ENCODE results near the gene KANK4. TPM values are rescaled to one million over a fixed set of nuclear protein-coding genes. Genes with fewer than 3 reads are reported as not detected.

The KANK4 gene
- total RNA-seq, 1 experiment from 2014 or later, result 21.5 TPM

- H3K4me3 Mint-ChIP-seq (ENCODE audit: unreplicated experiment), result peak overlapping the region; percentile 34
- H3K4me1 ChIP-seq, result peaks cover 25% of the 10 kb centered on the region
These were observed 80.7 kb downstream of the KANK4 start for GRCh38 chr1:62238507-62238906.

GRCh38 chr1:62237950-62238374, 81.3 kb downstream of the KANK4 start:
- peaks cover 30% of the 10 kb centered on the region for H3K4me1 ChIP-seq
- peak overlapping the region; percentile 34 for H3K4me3 Mint-ChIP-seq (ENCODE audit: unreplicated experiment)
- peak overlapping the region; percentile 88 for H3K27ac Mint-ChIP-seq (ENCODE audit: unreplicated experiment)
- peak; percentile 75 to 87 for DNase-seq
- no peaks in the 10 kb centered on the region for H3K27me3 Mint-ChIP-seq (ENCODE audit: insufficient read depth, unreplicated experiment)
- no peaks in the 10 kb centered on the region for H3K9me3 ChIP-seq
- intact Hi-C loops (cut with micrococcal nuclease; ENCODE audit: unreplicated experiment), result loop anchor here (1.0 to 5.0 kb wide), 4 partner anchors 41 to 169 kb away; no protein-coding TSS in a partner anchor
- peaks cover 36% of the 10 kb centered on the region for H3K36me3 Mint-ChIP-seq (ENCODE audit: insufficient read depth, unreplicated experiment)
- no peaks in the 10 kb centered on the region for H3K36me3 ChIP-seq (ENCODE audit: control insufficient read depth, insufficient read depth, low read length)
- H3K9me3 Mint-ChIP-seq (ENCODE audit: unreplicated experiment), result no peaks in the 10 kb centered on the region
- ChIA-PET POLR2A (no interaction called here), CTCF (no interaction called here)
- H3K27me3 ChIP-seq (replicated peaks; ENCODE audit: control insufficient read depth, insufficient read depth, low read length), result no peaks in the 10 kb centered on the region
- BruUV-seq (replicated peaks), result no TSS peak
- no peak for TF ChIP-seq CTCF (IDR thresholded peaks at IDR 0.05; ENCODE audit: insufficient read depth in 1 of 2, low read depth in 1 of 2, low read length in 1 of 2, severe bottlenecking in 1 of 2, unreplicated experiment in 1 of 2)
- H3K4me1 Mint-ChIP-seq (ENCODE audit: low read depth, unreplicated experiment), result peaks cover 39% of the 10 kb centered on the region
- no peak overlapping the region for H3K4me3 ChIP-seq (ENCODE audit: low read depth, low read length)

More at GRCh38 chr1:62238507-62238906, 80.7 kb downstream of the KANK4 start:
- DNase-seq, result no peak
- Histone ChIP-seq H3K36me3 (ENCODE audit: control insufficient read depth, insufficient read depth, low read length) (no peaks in the 10 kb centered on the region), H3K9me3 (no peaks in the 10 kb centered on the region), H3K4me3 (ENCODE audit: low read depth, low read length) (no peak overlapping the region), H3K27me3 (replicated peaks; ENCODE audit: control insufficient read depth, insufficient read depth, low read length) (no peaks in the 10 kb centered on the region)
- Mint-ChIP-seq H3K27me3 (ENCODE audit: insufficient read depth, unreplicated experiment) (no peaks in the 10 kb centered on the region), H3K36me3 (ENCODE audit: insufficient read depth, unreplicated experiment) (peaks cover 36% of the 10 kb centered on the region), H3K9me3 (ENCODE audit: unreplicated experiment) (no peaks in the 10 kb centered on the region), H3K27ac (ENCODE audit: unreplicated experiment) (peak overlapping the region; percentile 88), H3K4me1 (ENCODE audit: low read depth, unreplicated experiment) (peaks cover 34% of the 10 kb centered on the region)
- CTCF ChIA-PET, result no interaction called here
- POLR2A ChIA-PET, result interaction anchor here (0.7 kb wide), 1 partner anchor 146 kb away, joined by 3 read pairs; no protein-coding TSS in a partner anchor
- BruUV-seq (replicated peaks), result no TSS peak
- intact Hi-C loops (cut with micrococcal nuclease; ENCODE audit: unreplicated experiment), result loop anchor here (1.0 to 5.0 kb wide), 4 partner anchors 41 to 169 kb away; no protein-coding TSS in a partner anchor
- no peak for TF ChIP-seq CTCF (IDR thresholded peaks at IDR 0.05; ENCODE audit: insufficient read depth in 1 of 2, low read depth in 1 of 2, low read length in 1 of 2, severe bottlenecking in 1 of 2, unreplicated experiment in 1 of 2)

- Histone ChIP-seq H3K9me3 (no peaks in the 10 kb centered on the region), H3K36me3 (ENCODE audit: control insufficient read depth, insufficient read depth, low read length) (no peaks in the 10 kb centered on the region), H3K4me1 (peaks cover 32% of the 10 kb centered on the region), H3K27me3 (replicated peaks; ENCODE audit: control insufficient read depth, insufficient read depth, low read length) (no peaks in the 10 kb centered on the region), H3K4me3 (ENCODE audit: low read depth, low read length) (no peak overlapping the region)
- ChIA-PET CTCF (interaction anchor here (0.6 kb wide), 1 partner anchor 42 kb away, joined by 4 read pairs; no protein-coding TSS in a partner anchor), POLR2A (no interaction called here)
- Mint-ChIP-seq H3K9me3 (ENCODE audit: unreplicated experiment) (no peaks in the 10 kb centered on the region), H3K4me3 (ENCODE audit: unreplicated experiment) (no peak overlapping the region), H3K27ac (ENCODE audit: unreplicated experiment) (peak overlapping the region; percentile 88), H3K27me3 (ENCODE audit: insufficient read depth, unreplicated experiment) (no peaks in the 10 kb centered on the region), H3K36me3 (ENCODE audit: insufficient read depth, unreplicated experiment) (peaks cover 37% of the 10 kb centered on the region), H3K4me1 (ENCODE audit: low read depth, unreplicated experiment) (peaks cover 43% of the 10 kb centered on the region)
- no peak for DNase-seq
- TF ChIP-seq CTCF (IDR thresholded peaks at IDR 0.05; ENCODE audit: insufficient read depth in 1 of 2, low read depth in 1 of 2, low read length in 1 of 2, severe bottlenecking in 1 of 2, unreplicated experiment in 1 of 2), result no peak
- intact Hi-C loops (cut with micrococcal nuclease; ENCODE audit: unreplicated experiment), result loop anchor here (5.0 kb wide), 1 partner anchor 170 kb away; no protein-coding TSS in a partner anchor
- no TSS peak for BruUV-seq (replicated peaks)
These were observed 81.9 kb downstream of the KANK4 start for GRCh38 chr1:62237361-62237760.
